Skin of body (tissue), 2 donors: Measurements from ENCODE around the gene BCAR3. TPM values are rescaled to one million over a fixed set of nuclear protein-coding genes. Genes with fewer than 3 reads are reported as not detected.
A peak's percentile ranks its signal among the peaks of the same experiment; 100 is the strongest.
"Not testable (repeated sequence)": the region's sequence is repeated elsewhere in the genome, so short reads cannot be mapped to it uniquely, and the experiment has no call there.

Experiments used
- DNase-seq: peaks from one replicate; lab custom pipeline; 2025; lab: John Stamatoyannopoulos, UW
- total RNA-seq: library from RNA; depleted of rRNA; stranded (reverse); fragments of >200 nt; gene quantifications from one replicate; pipeline ENCODE4 v1.2.3, GENCODE V29; 2014

The BCAR3 gene
- total RNA-seq, 1 donor from 2014 or later, result 14.2 TPM

DNA sequence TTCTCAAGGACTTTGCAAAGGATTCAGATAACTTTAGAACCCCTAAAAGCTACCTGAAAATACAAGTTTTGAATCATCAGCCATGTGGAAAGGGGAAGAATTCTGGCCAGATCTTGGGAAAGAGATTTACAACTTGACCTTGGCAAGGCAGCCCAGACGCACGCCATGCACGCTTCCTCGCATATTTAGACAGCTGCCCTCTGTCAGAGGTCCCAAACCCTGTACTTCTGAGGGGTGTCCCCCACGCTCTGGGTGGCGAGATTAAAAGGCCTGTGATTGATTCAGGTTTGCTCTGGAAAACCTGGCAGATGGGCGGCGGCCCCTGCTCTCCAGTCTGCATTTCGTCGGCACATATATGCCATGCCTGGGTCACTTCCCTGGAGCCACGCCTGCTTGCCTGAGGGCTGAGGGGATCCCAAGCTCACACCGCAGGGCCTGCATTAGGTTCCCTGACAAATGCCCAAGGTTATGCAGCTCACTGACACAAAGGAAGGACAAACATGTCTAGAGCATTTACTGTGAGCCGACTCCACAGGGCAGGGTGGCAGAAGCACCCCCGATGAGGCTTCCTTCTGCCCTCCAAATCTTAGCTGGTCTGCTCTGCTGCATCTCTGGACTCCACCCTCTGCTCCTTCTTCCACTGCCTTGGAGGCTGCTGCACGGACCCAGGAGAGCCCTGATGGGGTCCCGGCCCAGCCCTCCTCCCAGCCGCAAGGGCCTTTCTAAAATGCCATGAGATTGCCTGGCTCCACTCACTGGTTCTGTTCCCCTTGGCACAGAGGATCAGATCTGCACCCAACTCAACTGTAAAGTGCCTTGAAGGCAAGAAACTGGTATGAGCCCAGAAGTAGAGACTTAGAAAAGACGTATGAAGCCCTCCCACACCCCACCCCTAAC lies 103.9 kb downstream of the BCAR3 start:
- no peak for DNase-seq

DNA sequence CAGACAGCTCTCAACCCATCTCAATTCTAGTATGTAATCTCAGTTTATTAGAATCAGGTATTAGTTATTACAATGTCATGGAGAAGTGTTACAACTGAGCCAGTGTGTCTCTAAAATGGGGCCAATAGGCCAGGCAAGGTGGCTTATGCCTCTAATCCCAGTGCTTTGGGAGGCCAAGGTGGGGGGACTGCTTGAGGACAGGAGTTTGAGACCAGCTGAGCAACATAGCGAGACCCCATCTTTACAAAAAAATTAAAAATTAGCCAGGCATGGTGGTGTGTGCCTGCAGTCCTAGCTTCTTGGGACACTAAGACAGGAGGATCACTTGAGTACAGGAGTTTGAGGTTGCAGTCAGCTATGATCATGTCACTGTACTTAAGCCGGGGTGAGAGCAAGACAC lies 104.9 kb downstream of the BCAR3 start:
- no peak for DNase-seq

DNA sequence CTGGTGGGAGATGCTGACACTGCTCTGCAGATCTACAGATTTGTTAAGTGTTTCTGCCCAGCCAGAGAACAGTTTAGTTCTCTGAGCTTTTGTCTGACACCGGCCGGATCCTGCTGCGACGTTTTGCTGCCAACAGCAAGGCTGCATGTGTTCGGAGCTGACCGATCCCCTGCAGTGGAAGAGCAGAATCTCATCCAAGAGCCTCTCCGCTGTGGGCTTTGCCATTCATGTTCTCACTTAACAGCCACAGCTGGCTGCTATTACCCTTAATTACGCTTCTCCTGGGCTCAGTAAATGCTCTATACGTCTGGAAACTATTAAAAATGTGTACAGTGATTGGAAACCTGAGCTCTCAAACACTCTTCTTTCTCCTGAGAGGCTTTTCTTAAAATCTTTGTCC lies 105.3 kb downstream of the BCAR3 start:
- peak; percentile 88 for DNase-seq

DNA sequence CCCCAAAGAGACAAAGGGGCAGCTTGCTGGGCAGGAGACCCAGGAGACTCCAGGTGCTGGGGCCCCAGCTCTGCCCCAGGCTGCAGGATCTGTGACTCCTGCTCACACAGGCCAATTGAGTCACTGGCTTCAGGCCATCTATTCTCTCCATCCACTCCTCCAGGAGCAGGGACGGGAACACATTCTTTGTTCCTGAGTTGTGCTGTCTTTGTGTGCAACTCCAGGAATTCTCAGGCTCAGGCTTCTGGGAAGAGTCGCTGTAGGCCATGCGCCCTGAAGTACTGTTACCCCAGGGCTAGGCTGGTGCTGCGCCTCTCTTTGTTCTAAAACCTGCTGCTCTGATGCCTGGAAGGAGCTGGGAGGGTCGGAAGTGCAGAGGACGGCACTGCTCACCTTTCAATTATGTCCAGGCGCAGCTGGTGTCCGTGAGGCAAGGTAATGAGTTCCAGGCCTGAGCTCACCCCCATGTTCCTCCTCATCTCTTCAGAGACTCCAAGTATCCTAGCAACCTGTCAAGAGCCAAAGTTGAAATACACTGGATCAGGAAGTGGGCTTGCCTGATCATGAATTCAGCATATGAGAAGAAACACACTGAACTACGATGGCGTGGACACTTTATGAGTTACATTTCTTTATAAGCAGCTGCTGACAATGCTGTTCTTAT lies 105.9 kb downstream of the BCAR3 start:
- DNase-seq, result peak; percentile 83

DNA sequence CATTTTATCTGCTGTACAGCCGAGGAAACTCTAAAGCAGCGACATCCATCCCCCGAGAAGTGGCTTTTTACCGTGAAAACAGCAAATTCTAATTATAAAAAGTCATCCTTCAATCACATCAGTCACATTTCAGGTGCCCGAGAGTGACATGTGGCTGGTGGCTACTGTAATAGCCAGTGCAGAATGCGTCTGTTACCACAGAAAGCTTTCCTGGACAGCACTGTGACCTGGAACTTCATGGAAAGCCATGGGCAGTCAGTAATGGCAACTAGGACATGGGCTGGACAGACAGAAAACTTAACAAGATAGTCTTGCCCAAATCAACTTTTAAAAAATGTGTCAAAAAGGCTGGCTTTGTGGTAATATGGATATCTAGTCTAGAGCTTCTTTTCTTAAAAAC lies 106.6 kb downstream of the BCAR3 start:
- DNase-seq, result no peak

DNA sequence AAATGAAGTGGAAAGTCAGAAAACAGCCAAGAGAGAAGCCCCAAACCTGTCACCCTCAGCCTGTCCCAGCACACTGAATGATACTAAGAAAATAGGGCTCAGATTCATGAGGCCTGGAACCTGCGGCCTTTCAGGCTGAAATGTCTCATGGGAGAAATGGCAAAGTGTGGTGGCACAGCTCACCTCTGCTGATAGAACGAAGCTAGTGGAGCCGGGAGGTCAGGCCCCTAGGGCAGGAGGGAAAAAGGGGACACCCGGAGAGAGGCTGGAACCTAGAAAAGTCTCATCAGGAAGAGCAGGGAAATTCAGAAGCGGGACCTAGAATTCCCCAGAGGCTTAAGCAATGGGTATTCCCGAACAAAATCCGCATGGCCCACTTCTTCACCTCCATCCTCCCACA lies 107.1 kb downstream of the BCAR3 start:
- DNase-seq, result no peak

DNA sequence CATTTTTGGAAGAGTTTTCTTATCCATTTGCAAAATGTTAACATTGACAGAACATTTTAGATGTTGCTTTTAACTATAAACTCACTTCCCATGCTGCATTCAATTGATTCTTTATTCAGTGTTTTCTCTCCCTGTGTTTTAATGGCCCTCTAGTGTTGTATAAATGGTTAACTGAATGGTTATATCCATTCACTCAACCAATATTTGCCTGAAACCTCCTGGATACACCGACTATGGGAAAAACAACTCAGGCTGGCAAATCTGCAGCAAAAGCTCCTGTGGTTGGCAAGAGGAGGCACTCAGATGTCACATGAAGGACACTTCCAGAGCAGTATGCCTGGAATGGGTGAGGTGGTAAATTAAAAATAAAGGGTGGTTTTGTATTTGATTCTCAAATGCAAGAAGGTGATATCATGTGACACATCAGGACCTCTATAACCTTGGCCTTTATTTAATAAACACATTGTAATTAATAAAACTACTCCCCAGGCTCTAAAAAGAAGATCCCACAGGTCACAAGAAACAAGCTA lies 107.6 kb downstream of the BCAR3 start:
- DNase-seq, result no peak

DNA sequence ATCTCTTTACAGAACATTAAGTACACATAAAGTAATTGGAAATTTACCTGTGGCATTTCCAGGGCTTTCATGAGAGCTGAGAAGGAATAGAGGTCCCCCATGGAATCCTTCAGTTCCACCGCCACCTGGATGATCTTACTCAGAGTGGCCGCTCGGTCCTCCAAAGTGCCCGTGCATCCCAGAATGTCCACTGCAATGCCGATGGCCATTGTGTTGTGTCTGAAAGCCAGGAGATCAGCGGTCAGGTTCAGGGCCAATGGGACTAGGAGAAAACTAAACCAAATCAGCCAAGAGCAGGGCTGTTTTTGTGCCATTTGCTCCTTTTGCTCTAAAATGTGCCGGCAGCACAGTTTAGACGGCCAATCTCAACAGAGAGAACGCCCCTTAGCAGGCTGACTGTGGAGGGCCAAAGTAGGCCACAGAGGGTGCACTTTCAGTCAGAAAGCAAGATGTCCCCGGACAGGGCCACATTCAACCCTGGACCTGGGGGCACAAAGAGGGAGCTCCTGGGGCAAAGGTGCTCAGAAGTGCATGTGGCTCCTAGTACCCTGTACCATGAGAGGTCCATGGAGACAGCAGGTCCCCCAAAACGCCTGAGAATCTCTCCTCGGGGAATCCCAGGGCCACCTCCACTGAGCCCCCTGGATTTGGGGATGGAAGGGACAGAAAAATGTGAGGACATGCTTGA lies 109.9 kb downstream of the BCAR3 start:
- no peak for DNase-seq

DNA sequence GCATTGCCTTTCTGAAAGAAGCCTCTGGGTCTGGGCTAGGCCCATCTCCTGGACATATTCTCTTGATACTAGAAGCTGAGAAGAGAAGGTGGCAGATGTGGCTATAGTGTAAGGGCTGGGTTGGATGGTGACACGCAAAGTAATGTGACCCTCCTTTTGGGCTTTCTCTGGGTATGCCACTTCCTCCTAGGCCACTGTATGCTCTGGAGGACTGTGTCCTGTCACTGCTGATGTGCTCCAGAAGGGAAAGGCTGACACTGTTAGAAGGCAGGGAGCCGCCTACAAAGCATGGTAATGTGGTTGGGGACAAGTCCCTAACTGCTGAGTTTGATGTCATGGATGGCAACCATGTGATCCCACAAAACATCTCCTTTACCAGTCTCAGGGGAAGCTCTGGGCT lies 112.1 kb downstream of the BCAR3 start:
- DNase-seq, result no peak

DNA sequence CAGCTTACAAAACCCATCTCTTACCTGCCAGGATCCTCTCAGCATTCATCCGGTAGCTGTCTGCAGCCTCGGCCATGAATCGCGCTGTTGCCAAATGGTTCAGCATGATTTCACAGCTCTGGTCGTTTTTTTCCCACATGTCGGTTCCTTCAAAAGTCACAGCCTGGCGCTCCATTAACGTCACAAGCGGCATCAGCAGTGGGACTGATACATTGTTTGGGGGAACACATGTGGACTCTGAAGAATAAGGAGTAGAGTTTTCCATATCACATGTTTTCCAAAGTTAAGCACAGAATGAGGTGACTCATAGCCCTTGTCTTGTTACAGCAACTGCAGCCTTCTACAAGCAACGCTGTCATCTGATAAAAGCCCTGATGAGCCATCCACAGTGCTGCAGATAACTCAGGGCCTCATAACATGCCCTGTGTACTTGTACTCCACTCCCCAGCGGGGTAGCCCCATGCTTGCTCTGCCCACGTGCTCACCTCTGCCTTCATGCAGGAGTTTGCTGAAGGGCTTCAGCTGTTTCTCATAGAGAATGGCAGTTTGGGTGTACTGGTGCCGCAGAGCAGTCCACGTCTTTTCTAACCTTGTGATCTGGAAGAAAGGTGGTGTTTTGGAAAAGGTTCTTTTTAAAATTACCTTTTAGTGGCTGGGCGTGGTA lies 114.2 kb downstream of the BCAR3 start:
- peak; percentile 9 for DNase-seq

DNA sequence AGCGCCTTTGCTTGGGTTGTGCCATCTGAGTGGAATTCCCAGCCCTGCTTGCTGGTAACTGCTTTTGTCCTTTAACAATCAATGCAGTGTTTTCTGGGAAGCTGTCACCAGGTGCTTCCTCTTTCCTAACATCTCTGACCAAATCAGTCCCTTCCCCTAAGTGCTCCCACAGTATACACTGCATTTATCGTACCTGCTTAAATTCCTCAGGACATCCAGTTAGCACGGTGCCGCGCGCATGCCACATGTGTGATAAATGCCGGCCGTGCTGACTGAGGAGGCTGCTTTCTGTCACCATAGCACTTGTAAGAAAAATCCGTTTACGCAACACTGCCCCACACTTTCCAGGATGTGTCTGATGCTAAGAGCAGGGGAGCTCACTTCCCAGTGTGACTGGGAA lies 115.4 kb downstream of the BCAR3 start:
- DNase-seq, result peak; percentile 11

DNA sequence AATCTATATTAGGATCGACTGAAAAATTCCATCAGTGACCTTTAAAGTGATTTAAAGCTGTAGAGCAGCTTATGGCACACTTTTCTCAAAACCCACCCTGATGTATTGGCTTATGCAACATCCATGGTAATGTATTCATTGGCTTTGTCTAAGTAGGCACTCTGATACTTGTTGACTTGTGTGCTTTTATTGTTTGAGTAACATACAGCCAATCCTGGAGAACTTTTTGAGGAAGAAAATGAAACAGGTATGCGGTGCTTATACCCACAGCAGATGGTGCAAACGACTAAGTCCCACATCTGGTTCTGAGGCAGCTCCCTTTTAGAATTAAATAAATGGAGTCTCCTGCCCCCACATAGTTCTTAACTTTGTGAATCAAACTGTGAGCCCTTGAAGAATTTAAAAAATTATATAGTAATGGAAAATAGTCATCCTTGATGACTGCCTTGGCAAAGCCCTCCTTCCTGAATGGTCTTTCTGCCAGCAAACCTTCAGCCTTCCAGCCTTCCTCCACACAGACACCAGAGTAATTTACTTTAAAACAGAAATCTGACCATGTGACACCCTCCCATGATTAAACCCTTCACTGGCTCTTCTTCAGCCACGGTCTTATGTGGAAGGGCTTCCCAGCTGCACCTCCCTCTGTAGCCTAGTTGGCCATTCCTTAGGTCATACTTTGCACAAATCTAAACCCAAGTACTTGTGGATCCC lies 116.0 kb downstream of the BCAR3 start:
- peak; percentile 8 for DNase-seq

DNA sequence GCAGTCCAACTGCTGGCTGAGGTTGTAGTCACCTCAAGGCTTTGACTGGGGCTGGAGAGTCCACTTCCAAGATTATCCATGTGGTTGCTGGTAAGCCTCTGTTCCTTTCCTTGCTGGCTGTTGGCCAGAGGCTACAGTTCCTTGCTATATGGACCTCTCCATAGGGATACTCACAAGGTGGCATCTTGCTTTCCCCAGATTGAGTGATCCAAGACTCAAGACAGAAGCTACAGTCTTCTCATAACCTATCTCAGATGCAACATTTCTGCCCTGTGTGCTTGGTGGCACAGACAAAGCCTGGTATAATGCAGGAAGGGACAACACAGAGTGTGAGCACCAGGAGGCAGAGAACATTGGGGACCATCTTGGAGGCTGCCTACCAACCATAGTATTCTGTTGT lies 121.9 kb downstream of the BCAR3 start:
- DNase-seq, result no peak

DNA sequence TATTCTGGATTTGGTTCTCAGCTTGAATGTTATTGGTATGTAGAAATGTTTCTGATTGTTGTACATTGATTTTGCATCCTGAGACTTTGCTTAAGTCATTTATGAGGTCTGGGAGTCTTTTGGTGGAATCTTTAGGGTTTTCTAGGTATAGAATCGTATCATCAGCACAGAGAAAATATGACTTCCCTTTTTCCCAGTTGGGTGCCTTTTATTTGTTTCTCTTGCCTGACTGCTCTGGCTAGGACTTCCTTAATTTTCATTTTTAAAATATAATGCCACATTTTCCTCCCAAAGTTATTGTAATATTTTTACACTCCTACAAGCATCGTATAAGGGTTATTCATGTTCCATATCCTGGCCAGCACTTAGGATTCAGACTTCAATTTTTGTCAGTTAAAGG lies 122.6 kb downstream of the BCAR3 start:
- no peak for DNase-seq

DNA sequence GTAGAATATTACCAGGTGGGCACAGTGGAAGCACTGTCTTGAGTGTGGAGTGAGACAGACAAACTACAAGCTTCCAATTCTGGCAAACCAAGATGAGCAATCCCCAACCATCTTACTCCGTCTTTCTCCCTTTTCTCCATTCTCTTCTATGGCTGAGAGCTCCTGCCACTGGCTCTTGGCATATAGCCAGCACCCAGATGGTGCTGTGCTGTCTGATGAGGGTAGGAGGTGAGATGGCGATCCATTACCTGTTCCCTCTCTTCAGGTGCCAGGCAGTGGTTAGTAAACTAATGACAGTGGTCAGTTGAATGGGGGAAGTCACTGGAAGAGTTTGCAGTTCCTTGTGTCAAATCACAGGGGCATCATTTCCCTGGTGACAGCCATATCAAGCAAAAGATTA lies 125.3 kb downstream of the BCAR3 start:
- no peak for DNase-seq

DNA sequence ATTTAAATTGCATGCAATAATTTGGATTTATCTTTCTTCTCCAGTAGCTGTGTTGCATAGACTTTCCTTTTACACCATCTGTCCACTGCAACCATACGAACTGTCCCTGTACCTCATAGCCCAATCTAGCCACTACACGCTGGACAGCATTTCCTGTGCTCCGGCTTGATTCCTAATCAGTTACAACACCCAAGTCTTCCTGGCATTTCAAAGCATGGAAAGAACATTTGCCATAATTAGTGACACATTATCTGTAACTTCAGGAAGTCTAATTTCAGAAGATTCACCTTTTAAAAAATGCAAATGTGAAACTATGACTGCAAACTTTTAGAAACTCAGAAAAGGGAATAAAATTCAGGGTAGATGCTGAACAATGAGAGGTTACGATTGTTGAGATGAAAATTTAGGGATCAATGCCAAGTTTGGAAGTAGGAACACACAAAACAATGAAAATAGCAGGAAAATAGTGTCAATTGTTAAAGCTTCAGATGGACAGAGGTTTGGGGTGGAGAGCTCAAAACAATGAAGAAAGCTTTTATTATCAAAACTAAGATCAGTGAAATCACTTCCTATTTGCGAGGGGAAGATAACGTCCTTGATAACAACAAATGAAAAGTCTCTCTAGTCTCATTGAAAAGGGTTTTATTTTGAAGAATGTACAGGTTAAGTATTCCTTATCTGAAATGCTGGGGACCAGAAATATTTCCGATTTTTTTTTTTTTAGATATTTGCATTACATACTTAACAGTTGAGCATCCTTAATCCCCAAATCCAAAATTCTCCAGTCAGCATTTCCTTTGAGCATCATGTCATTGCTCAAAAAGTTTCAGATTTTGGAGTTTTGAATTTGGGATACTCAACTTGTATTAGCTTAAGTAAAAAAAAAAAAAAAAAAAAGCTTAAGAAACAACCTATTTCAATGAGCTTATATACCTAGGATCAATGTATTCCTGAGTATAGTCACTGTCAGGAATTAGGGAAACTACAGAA lies 126.5 kb downstream of the BCAR3 start:
- no peak for DNase-seq

DNA sequence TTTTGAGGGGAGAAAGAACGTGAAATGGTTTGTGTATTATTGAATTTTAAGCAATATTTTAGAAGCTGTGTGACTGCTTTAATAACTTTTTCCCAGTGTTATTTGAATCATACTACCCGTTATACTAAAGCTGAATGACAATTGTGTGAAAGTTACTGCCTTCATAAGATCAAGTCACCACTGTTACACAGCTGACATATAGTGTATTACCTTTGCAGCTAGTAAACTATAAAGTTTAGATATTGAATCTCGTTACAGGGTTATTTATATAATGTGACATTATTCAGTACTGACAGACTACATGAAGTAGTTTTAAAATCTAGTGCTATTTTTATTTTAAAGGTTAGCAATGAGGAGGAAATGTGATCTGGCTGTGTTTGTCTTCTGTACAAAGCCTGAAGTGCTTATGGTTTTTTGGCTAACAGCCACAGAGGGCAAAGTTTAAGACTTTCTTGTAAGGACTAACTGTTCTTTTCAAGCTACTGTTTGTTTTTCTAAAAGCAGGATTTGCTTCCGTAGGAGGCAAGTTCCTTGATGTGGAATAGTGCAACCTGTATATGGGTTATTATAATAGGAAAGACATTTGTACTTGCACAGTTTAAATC lies 127.6 kb downstream of the BCAR3 start:
- not testable (repeated sequence) for DNase-seq

DNA sequence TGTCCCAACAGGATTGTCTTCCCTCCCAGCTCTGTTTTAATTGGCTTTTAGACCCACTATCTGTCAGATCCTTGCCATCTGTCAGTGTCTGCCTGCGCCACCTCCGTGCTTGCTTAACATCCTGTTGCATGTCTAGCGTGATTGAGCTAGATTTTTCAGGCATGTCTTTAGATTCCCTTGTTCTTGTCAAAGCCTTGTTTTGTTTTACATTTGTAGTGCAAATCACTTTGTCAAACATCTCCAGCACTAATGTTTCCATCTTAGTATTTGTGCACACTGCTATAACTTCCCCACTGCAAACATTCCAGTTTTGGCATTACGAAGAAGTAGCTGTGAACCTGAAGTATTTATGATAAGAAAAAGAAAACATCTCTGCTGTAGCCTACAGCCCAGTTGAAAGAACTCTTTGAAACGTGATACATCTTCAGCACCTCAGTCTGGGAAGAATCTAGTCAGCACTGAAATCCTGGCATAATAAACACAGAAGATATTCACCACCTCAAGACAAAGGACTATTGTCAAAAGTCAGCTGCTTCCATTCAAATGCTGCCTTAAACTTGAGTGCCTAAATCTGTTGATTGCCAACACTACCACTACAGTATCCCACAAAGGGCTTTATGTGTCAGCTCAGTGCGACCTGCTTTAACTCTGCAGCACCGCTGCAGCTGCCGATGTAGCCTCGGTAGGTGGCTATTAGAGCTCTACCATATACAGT lies 128.7 kb downstream of the BCAR3 start:
- DNase-seq, result peak; percentile 35

DNA sequence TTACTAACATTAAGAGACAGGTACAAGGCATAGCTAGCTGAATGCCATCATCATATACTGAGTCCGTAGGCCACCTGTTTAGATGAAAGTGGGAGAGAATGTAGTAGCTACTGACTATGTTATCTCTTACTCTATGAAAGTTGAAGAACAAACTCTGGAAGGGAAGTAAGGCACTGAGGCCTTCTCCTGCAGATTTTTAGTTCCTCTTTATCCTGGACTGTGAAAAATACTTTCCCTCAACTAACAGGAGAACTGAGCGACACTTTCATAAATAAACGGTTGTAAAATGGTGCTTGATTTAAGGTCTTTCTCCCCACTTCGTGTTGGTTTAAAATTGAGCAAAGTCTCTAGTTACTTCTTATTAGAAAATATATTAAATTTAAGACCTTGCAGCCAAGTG lies 131.8 kb downstream of the BCAR3 start:
- DNase-seq, result no peak
